Right forelimb (tissue), 1 donor: ENCODE results near the gene GRK2.

Experiments used
- DNase-seq: peaks from one replicate; pipeline ENCODE4 v3.0.0-alpha.2; 2018

The GRK2 gene

DNA sequence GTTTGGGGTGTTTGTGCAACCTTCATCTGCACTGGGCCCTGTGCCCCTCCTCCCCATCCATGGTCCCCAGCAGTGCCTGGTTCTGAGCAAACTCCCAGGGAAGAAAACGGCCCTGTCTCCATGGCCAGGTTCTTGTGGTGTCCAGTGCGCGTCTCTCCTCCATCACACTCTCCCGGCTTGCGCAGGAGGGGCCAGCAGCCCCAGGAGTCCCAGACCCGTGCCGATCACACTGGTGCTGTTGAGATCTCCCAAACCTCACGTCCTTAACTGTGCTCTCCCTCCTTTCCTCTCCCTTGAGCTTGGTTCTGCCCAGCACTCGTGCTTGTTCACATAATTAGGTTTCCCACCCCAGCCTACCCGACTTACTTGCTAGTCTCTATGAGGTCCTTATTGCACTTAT lies 10.9 kb upstream of the GRK2 start:
- no peak for DNase-seq

- DNase-seq, result peak; percentile 26
Measured at GRCh38 chr11:67255864-67256263, 10.4 kb upstream of the GRK2 start.

GRCh38 chr11:67256477-67257135 lies 9.7 kb upstream of the GRK2 start:
- DNase-seq, result peak; percentile 35

DNA sequence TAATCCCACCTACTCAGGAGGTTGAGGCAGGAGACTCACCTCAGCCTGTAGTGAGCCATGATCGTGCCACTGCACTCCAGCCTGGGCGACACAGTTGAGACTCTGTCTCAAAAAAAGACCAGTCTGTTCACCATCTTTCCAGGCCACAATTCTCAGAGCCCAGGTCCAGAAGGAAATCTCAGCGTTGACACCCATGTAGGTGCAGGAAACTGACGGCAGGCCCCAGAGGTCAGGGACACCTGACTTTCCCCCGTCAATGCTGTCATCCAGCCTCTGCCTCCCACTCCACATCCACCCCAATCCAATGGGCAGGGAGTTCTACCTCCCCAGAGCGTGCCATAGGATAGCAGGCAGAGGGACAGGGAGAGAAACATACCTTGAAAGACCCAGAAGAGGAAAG lies 5.9 kb upstream of the GRK2 start:
- peak; percentile 33 for DNase-seq

DNA sequence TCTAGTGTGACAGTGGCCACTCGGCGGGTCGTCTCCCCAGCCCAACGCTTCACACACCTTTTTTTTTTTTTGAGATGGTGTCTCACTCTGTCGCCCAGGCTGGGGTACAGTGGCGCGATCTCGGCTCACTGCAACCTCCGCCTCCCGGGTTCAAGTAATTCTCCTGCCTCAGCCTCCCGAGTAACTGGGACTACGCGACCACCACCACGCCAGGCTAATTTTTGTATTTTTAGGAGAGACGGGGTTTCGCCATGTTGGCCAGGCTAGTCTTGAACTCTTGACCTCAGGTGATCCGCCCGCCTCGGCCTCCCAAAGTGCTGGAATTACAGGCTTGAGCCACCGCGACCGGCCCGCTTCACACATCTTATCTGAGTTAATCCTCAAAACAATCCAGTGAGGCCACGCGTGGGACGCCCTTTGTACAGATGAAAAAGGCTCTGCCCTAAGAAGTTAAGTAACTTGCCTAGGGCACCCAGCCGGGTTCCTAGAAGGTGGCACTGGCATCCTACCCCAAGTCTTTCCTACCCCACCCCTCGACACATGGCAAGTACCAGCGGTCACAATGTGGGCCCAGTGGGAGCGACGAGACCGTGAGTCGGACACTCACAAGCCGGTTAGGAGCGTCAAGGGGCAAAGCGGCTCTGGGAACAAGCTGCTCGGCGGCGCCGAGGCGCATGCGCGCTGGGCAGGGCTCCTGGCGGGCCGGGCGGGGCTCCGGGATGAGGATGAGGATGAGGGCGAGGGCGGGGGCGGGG lies 5.2 kb upstream of the GRK2 start:
- peak; percentile 76 for DNase-seq

DNA sequence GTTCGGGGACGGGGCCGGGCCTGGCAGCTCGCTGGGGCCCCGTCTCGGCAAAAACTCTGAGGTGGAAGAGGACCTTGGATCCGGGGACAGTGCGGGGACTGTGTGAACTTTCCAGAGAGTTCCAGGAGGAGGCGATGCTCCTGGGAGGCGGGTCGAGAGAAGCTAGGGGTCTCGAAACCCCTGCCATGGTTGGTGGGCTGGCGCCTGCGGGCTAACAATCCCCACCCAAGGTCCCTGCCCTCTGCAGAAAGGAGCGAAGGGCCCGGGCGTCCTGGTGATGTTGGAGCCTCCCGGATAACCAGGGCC lies 4.7 kb upstream of the GRK2 start:
- DNase-seq, result no peak

DNA sequence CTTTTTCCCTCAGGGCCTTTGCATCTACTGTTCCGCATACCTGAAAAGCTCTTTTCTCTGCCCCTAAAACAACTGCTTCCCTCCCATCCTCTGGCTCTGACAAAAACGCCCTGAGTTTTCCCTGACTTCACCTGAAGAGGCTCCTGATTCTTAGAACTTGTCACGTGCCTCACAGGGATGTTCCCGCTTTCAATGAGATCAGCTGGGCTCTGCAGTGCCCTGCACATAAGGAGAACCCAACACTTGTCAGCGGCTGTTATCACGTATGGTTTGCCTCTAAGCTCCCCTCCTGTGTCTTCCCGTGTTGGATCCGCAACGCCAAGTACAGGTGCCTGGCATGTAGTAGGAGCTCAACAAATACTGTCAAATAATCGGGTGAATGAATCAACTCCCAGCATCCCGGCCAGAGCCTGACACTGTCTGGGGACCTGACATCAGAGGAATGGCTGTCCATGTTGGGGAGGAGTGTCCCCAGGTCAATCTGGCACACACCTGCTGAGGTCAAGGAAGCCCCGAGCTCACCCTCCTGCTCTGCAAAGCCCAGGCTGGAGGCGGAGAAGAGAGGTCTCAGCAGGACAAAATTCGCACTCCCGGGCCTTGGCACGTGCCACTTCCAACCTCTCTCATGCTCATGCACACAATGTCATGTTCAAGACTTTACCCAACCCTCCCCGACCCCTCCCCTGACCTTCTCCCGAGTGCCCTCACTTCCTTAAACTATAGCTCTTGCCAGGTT lies 4.2 kb upstream of the GRK2 start:
- DNase-seq, result no peak

DNA sequence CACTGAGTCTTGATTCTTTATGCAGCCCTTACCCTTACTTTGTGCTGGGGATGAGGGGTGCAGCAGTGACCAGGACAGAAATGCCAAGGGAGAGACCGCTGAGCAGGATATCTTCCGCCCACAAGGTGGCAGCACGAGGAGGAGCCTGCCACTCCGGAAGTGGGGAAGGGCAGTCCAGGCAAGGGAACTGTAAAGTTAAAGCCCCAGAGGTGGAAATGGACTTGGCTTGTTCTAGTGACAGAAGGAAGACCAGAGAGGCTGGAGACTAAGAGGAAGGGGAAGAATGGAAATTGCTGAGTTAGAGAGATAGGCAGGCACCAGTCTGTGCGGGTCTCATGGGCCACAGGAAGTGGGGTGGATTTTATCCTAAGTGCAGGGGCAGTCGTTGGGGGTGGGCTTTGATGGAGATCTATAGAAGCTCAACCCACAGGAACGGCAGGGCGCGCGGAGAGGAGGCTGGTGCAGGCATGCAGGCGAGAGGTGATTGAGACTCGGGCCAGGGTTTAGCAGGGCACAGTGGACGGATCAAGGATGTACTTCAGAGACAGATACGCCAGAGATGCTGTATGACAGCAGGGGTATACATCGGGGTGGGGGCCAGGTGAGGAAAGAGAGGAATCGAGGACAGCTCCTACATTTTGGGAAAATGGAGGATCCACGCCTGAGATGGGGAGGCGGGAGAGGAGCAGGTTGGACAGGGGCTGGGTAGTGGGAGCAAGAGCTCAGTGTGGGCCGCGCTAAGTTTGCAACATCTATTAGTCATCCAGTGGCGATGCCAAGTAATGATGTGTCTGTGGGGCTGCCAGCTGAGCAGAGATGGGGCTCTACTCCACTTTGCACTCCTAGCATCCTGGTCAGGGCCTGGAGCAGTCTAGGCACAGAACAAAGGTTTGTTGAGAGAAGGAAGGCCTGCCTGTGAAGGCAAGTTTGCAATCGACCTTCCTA lies 3.3 kb upstream of the GRK2 start:
- peak; percentile 84 for DNase-seq

DNA sequence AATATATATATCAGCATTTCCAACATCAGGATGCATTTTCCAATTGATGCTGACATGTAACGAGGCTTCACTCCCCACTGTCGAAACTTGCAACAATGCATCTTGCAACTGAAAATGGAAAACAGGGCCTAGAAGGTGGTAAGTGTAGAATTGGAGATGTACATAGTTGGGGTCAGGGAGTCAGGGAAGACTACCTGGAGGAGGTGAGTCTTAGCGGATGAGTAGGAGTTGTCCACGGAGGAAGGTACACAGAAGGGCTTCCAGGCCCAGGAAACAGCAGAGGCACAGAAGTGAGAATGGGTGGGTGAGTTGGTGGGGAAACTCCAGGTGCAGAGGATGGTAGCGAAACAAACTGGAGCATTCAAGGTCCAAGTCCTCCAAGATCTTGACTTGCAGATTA lies 2.0 kb upstream of the GRK2 start:
- no peak for DNase-seq

- no peak for DNase-seq
Measured at GRCh38 chr11:67264877-67265632, 1.2 kb upstream of the GRK2 start.

- peak; percentile 90 for DNase-seq
Measured at GRCh38 chr11:67265633-67266448, 432 bp upstream of the GRK2 start.

DNA sequence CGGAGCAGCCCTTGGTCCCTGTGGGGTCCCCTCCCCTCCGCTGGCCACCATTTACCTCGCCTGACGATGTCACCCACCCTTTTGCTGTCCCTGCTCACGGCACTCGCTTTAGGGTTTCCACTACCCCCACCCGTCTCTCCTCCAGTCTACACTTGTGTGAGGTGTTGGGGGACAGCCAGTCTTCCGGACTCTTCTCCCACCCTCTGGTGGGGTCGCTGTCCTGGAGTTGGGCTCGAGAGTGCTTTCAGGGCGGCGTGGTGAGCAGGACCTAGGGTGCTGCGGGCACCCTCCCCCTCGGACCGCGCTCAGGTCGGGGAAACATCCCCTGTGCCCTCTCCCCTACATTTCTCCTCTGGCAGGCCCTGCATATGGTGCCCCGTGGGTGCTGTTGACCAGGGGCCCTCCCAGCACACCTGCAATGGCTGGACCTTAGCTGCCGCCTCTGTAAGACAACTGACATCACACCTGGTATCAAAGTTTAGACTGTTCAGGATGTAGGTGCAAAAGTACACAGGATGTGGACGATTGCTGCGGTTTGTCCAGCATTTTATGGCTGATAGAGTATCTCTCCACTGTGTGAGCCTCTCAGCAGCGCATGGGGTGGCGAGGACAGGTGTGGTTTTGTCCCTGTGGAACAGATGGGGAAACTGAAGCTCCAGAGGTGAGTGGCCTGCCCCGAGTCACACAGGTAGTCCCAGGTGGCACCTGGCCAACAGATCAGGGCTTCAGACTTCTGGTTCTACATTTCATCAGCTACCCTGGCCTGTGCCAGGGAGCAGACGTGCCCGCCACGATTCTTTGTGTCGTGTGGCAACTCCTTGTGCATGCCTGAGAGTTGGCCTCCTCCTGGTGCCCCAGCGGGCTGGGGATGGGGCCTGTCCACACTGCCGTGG lies 1.2 kb downstream of the GRK2 start:
- DNase-seq, result no peak

GRCh38 chr11:67268081-67268961 lies 2.0 kb downstream of the GRK2 start:
- no peak for DNase-seq

GRCh38 chr11:67268962-67269268 lies 2.6 kb downstream of the GRK2 start:
- DNase-seq, result no peak

- no peak for DNase-seq
Measured at GRCh38 chr11:67269401-67270255, 3.4 kb downstream of the GRK2 start.

GRCh38 chr11:67270256-67271204 lies 4.3 kb downstream of the GRK2 start:
- DNase-seq, result no peak

GRCh38 chr11:67271205-67271540 lies 4.9 kb downstream of the GRK2 start:
- DNase-seq, result no peak
